Fibroblast of skin of left biceps (primary cell): ENCODE results near the gene NME4.
"Not testable (repeated sequence)": the region's sequence is repeated elsewhere in the genome, so short reads cannot be mapped to it uniquely, and the experiment has no call there.

Experiments
- DNase-seq, 2 experiments: peaks; one replicate each; pipeline ENCODE4 v3.0.0-alpha.2; 2013; ENCODE audit warnings: low read depth in 2 of 2

Gene NME4

DNA sequence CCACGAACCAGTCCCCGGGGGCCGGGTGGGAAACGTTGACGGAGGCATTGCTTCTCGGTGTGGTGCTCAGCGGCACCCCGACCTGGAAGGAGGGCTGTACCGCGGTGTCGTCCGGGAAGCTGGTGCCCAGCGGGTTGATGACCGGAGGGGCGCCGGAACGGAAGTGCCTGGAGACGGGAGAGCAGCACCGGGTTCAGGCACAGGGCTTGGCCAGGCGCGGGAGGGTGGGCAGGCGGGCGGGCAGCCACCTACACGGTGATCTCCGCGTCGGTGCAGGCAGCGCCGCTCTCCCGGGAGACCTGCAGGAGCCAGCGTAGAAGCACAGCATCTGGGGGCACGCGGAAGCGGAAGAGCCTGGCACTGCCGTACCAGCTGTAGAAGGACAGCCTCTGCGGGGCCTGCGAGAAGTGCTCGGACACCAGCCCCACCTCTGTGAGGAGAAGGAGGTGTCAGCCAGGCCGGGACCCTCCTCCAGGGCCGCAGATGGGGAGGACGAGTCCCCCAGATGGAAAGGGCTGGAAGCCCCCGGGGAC, 19.5 kb upstream of the NME4 start:
- DNase-seq, result no peak

DNA sequence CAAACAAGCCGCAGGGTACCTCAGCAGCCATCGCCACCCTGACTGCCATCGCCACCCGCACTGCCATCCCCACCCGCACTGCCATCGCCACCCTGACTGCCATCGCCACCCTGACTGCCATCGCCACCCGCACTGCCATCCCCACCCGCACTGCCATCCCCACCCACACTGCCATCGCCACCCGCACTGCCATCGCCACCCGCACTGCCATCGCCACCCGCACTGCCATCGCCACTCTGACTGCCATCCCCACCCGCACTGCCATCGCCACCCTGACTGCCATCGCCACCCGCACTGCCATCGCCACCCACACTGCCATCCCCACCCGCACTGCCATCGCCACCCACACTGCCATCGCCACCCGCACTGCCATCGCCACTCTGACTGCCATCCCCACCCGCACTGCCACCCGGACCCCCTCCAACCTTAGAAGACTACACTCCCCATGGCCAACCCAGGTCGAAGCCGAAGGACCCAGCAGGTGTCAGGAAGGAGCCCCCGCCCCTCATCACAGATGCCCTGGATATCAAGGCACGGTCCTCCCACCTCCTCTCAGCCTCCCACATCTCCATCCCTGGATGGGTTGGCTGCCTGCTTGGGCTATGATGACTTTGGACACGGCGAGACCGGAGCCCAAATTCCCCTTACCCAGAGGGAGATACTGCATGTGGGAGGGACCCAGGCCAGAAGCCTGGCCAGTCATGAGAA, 18.7 kb upstream of the NME4 start:
- not testable (repeated sequence) for DNase-seq

DNA sequence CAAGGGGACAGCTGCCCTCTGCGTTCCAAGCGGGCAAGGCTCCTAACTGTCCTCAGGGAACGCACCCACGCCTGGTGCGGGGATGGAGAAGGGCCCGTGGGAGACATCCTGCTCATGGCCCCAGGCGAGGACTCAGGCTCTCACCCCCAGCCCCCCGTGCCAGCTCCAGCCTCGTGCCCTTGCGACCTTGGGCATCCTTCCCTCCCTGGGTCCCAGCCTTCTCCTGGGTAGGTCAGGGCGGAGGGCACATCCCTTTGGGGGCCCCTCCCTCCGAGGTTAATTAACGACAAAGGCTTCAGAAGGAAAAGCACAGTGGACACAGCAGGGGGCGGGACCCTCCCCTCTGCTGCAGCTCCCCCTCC, 18.2 kb upstream of the NME4 start:
- DNase-seq, result no peak

DNA sequence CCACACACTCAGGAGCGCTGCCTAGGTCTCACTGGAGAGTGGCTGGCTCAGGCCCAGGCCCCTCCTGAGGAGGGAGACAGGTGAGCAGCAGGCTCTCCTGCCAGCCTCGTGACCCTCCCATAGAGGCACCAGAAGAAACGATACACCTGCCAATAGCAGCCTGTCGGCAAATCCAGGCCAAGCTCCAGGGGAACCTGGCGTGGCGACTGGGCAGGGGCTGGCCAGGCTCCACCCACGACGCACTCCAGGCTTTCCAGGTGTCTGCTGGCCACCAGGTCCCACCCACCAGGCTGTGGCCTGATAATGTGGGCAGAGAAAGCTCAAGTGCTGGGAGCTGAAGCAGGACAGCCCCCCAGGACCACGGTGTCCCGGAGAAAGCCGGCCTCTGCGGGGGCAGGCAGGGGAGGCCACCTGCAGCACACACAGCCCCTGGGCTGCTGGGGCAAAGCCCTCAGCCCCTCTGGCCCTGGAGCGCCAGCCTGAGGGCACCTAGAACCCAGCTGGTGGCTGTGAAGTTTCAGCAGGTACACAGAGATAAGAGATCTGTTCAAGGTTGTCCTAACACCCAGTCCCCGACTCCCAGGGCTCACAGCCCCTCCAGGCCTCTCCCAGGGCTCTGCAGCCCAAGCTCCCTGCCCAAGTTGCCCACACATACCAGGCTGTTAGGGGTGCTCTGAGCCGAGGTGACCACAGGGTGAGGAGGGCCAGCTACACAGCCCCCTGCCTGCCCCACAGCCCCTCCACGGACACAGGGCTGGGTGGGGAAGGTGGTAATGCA, 17.6 kb upstream of the NME4 start:
- DNase-seq, result no peak

DNA sequence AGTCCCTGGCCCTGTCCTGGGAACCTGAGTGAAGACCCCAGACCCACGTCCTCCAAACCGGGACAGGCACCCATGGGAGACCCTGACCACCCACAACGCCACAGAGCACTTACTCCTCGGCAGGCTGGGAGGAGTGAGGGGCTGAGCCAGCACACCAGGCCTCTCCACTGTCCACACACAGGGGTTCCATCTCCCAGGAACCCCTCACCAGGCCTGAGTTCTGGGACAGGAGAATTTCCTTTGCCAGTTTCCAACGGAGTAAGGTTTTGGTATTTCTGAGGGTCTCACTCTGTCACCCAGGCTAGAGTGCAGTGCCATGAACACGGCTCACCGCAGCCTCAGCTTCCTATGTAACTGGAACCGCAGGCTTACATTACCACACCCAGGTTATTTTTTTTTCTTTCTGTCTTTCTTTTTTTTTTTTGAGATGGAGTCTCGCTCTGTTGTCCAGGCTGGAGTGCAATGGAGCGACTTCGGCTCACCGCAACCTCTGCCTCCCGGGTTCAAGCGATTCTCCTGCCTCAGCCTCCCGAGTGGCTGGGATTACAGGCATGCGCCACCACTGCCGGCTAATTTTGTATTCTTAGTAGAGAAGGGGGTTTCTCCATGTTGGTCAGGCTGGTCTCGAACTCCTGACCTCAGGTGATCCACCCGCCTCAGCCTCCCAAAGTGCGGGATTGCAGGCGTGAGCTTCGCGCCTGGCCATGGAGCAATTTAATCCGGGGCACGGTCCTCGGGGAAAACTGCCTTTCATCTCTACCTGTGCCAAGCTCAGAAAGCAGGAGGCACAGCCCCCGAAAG, 16.8 kb upstream of the NME4 start:
- no peak for DNase-seq

DNA sequence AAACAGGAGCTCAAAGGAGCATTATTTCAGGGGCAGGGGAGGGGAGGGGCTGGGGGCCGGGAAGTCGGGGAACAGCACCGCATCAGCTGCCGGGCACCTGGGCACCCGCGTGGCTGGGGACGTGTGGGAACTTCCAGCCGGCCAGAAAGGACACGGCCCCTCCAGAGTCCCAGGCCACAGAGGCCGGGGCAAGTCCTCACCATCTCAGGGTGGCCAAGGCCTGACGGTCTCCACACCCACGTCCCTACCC, 16.3 kb upstream of the NME4 start:
- no peak for DNase-seq

DNA sequence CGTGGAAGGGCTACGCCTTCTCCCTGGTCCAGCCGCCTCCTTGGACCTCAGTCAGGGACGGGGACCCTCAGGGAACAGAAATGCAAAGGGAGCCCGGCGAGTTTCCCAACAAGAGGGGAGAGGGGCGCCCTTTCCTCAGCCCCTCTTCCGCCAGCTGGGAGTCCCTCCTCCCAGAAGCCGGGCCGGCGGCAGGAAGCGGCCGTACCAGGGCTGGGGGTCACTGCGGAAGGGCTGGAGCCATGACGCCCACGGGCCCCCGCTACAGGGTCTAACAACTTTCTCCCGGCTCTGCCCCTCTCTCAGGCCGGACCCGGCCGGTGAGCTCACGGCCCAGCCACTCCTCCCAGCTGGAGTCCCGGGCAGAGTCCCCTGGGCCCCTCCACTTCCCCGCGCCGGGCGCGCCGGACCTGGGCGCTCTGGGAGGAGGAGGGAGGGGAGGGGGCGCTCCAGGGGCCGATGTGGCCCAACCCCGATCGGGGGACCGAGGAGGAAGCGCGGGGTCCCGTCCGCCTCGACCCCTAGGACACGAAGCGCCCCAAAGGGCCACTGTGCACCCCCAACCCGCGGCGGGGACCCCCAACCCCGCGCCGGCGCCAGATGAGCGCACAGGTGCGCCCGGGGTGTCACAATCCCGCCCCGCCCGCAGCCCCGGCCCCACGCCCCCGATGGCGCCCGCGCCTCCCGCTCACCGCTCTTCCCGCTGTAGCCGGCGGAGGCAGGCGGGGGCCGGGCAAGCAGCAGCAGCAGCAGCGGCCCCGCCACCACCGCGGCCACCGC, 15.8 kb upstream of the NME4 start:
- DNase-seq, result no peak

DNA sequence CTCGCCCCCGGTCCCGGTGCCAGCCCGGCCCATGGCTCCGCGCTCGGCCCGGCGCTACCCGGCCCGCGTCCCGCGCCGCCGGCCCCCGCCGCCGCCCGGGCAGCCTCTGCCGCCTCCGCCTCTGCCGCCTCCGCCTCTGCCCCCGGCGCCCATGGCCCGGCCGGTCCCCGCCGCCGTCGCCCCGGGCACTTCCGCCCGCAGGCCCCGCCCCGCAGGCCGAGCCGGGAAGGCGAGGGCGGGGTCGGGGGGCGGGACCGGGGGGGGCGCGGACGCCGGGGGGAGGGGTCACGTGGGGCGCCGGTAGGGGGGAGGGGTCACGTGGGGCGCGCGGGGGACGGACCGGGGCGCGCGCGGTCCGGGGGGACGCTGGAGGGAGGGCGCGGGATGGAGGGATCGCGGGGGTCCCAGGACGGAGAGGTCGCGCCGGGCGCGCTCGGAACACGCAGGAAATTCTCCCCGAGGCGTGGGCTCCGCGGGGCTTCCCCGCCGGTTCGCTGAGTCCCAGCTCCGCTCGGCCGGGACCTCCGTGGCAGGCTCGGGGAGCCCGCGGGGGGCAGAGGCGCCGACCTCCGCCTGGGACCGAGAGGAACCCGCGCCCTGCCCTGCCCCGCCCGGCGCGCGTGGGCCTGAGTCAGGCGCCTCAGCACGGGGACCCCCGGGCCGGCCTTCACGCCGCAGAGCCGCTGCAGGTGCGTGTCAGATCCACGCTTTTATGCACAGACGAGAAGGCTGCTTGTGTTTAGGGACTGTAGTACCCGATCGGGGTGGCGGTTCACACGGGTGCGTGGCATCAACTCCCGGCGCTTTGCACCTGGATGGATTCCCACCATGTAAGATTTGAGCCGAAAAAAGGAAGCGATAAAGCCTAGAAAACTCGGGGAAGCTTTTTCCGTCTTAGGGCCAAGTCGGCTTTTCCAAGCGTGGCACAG, 14.9 kb upstream of the NME4 start, which contains the start of gene PGAP6:
Gene PGAP6 (minus strand): TSS at position 190 of the 929 bp plus-strand sequence. CDS start 157 bp downstream, at position 33.
- no peak for DNase-seq

DNA sequence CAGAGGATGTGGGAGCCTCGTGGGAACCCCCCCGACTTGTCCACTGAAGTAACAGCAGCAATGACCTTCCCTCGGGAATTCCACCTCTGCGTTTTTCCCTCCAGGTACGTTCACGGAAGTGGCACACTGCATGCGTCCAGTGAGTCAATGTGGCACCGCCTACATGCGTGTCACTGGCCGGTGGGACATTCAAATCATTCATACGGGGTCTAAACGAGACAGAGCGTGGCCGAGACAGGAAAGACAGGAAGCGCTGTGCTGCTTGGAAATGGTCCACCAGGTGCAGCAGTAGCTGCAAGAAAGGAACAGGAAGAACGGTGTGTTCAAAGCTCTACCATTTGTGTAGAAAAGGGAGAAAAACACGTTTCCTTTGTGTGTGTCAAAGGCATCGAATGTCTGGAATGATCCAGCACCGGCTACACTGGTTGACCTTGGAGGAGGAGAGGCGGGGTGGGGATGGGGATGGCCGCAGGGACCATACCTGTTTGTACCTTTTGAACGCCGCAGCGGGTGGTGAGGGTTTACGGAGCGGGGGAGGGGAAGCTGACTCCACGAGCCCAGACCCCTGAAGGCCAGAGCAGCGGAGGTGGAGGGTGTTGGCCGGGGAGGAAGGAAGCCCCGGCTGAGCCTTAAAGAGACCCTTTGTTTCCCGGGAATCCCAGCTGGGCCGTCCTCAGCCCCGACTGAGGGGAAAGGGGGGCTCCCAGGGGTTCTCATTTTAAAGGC, 13.5 kb upstream of the NME4 start:
- DNase-seq, result no peak

DNA sequence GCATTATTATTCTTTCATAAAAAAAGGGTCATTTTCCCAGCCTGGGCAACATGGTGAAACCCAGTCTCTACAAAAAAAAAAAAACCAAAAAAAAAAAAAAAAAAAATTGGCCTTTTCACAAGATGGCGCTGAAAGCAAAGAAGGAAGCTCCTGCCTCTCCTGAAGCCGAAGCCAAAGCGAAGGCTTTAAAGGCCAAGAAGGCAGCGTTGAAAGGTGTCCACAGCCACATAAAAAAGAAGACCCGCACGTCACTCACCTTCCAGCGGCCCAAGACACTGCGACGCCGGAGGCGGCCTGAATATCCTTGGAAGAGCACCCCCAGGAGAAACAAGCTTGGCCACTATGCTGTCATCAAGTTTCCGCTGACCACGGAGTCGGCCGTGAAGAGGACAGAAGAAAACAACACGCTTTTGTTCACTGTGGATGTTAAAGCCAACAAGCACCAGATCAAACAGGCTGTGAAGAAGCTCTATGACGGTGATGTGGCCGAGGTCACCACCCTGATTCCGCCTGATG, 10.3 kb upstream of the NME4 start:
- DNase-seq, result no peak

DNA sequence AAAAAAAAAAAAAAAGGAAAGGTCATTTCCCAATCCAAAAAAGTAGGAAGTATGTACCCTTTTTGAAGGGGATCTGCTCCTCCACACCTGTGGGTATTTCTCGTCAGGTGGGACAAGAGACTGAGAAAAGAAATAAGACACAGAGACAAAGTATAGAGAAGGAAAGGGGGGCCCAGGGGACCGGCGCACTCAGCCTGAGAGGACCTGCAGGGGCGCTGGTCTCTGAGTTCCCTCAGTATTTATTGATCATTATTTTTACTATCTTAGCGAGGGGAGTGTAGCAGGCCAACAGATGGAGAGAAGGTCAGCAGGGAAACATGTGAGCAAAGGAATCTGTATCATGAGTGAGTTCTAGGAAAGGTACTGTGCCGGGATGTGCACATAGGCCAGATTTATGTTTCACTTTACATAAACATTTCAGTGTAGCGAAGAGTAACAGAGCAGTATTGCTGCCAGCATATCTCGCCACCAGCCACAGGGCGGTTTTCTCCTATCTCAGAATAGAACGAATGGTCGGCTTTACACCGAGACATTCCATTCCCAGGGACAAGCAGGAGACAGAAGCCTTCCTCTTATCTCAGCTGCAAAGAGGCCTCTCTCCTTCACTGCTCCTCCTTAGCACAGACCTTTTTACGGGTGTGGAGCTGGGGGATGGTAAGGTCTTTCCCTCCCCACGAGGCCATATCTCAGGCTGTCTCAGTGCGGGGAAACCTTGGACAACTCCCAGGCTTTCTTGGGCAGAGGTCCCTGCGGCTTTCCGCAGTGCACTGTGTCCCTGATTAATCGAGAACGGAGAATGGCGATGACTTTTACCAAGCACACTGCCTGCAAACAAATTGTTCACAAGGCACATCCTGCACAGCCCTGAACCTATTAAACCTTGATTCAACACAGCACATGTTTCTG, 9.0 kb upstream of the NME4 start:
- DNase-seq, result not testable (repeated sequence)

DNA sequence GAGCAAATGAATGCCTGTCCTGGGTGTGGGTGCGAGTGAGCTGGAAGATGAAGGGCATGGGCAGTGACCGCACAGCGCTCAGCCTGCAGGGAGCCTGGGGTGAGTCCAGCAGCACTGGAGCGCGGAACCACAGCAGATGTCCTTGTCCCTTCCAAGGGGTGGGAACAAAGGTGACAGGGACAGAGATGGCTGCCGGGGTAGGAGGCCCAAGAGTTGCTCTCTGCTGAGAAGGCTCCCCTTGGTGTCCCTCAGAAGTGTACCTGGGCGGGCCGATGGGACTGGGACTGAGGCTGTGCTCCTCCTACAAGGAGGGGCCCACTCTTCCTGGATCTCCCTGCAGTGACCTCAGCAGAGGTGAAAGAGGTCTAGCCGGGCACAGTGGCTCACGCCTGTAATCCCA, 7.6 kb upstream of the NME4 start:
- no peak for DNase-seq

DNA sequence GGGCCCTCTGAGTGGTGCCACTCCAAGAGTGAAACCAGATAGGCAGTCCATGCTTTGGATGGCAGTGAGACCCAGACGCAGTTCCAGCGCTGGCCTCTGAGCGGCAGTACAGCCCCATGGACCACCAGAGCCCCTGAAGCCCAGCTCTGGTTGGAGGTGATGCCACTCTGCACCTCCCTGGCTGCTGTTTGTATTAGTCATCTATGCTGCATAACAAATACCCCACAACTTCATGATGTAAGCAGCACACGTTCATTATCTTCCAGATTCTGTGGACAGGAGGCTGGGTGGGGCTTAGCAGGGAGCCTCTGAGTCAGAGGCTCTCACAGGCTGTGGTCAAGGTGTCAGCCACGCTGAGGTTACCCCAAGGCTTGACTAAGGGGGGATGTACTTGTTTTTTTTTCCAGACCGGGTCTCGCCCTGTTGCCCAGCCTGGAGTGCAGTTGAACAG, 5.1 kb upstream of the NME4 start:
- no peak for DNase-seq

DNA sequence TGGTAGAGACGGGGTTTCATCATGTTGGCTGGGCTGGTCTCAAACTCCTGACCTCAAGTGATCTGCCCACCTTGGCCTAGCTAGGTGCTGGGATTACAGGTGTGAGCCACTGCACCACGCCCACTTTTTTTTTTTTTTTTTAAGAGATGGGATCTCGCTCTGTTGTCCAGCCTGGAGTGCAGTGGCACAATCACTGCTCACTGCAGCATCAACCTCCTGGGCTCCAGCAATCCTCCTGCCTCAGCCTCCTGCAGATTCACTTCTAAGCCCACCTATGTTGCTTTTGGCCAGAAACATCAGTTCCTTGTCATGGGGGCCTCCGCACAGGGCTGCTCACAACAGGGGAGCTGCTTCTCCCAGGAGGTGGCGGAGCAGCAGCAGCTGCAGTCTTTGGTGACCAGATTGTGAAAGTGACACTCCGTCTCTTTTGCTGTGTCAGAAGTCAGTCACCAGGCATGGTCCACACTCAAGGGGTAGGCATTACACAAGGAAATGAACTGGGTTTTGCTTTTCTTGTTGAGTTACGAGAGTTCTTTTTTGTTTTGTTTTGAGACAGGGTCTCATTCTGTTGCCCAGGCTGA, 4.5 kb upstream of the NME4 start:
- no peak for DNase-seq

DNA sequence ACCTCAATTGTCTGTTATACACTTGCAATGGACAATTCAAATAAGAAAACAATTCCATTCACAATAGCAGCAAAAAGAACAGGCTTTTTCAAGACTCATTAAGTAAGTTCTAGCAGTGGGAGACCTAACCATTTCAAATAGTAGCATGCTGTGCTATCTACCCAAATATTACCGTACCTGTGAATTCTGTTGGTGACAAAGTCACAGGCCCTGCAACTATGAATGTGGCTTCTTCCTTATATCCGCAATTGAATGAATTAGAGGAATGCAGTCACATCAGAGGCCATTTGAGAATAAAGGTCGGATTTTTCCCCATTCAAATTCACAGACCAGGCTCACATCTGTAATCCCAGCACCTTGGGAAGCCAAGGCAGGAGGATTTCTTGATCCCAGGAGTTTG, 800 bp upstream of the NME4 start:
- no peak for DNase-seq

DNA sequence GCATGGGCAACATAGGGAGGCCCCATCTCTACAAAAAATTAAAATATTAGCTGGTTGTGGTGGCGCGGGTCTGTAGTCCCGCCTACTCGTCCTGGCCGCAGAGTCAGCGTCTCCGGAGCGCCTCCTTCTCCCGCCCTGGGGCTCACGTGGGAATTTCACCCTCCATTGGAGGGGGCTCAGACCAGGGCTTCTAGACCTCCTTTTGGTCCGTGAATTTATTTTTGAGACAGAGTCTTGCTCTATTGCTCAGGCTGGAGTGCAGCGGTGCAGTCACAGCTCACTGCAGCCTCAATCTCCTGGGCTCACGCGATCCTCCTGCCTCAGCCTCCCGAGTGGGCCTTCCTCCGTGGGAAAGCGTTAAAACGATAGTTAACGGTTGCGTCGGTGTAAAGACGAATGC, 394 bp upstream of the NME4 start:
- DNase-seq, result no peak

DNA sequence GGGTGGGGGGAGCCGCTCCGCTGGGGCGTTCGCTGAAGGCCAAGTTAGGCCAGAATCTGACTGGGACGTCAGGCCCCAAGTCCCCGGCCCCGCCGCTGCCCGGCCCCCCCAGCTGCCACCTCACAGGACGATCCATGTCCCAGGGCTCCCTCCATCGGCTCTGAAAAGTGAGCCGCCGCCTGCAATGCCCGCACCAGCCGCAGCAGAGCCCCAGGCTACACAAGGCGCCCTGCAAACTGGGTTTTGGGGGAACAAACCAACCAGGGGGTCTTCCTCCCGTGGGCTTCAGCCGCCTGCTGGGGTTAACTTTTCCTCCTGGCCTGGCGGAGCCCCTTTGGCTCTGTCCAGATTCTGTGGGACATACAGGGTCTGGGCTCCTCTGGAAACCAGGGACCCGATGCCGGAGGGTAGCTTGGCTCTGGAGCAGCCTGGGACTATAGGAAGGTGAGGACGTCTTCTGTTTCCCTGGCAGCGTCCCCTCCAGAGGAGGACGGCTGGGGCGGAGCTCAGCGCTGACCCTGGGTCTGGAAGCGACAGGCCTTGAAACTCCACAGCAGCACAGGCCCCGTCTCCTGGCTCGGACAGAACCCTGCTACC, 835 bp downstream of the NME4 start:
- DNase-seq, result no peak
